Naive thymus-derived CD4-positive, alpha-beta T cell (primary cell): ENCODE data around the gene TRIM66. TPM values are rescaled to one million over a fixed set of nuclear protein-coding genes. Genes with fewer than 3 reads are reported as not detected.

Experiments
- ATAC-seq: fragments of 150-1000 bp; cut with Tn5 transposase; 2 replicates; pipeline ENCODE4 v1.10.0; 2021; ENCODE audit warnings: mild to moderate bottlenecking, moderate library complexity
- CTCF ChIA-PET: fragments of 350-600 bp; sonication (Branson Sonifier 250); formaldehyde crosslinking; loops from one replicate; lab custom pipeline; 2021; ENCODE audit warnings: antibody characterized with exemption; lab: Charles Lee
- POLR2A ChIA-PET: fragments of 350-600 bp; sonication (Branson Sonifier 250); formaldehyde crosslinking; loops from one replicate; lab custom pipeline; 2021; ENCODE audit warnings: antibody characterized with exemption, inconsistent platforms; lab: Charles Lee
- DNase-seq, 9 donors: peaks; one replicate each; pipeline versions ENCODE4 v3.0.0 to v3.0.0-alpha.2; 2020 to 2022; ENCODE audit warnings: mixed read lengths in 1 of 9
- H3K27ac ChIP-seq: one replicate; pipeline ENCODE4 v1.7.0; 2013; ENCODE audit warnings: mild to moderate bottlenecking, low read depth, low read length, moderate library complexity
- H3K27me3 ChIP-seq, 2 donors: one replicate each; pipeline ENCODE4 v1.7.0; 2013; ENCODE audit warnings: low read length in 2 of 2, mild to moderate bottlenecking in 2 of 2, moderate library complexity in 2 of 2; ENCODE audit not compliant: control insufficient read depth in 2 of 2, insufficient read depth in 2 of 2
- H3K36me3 ChIP-seq, 3 experiments: 1 replicate in 2 of 3; 2 replicates in 1 of 3; pipeline ENCODE4 v1.7.0; 2013; ENCODE audit warnings: low read length in 3 of 3, mild to moderate bottlenecking in 3 of 3, moderate library complexity in 1 of 3; ENCODE audit not compliant: insufficient read depth in 3 of 3, control insufficient read depth in 2 of 3
- H3K4me1 ChIP-seq, 2 donors: one replicate each; pipeline ENCODE4 v1.7.0; 2013; ENCODE audit warnings: low read length in 2 of 2, mild to moderate bottlenecking in 2 of 2, moderate library complexity in 1 of 2; ENCODE audit not compliant: control insufficient read depth in 2 of 2, insufficient read depth in 2 of 2
- H3K4me3 ChIP-seq: 2 replicates; pipeline ENCODE4 v1.7.0; 2013; ENCODE audit warnings: mild to moderate bottlenecking, low read length
- H3K9me3 ChIP-seq, 3 experiments: 1 replicate in 2 of 3; 2 replicates in 1 of 3; pipeline ENCODE4 v1.7.0; 2013; ENCODE audit warnings: low read length in 3 of 3; ENCODE audit not compliant: control insufficient read depth in 2 of 3
- H3K27ac Mint-ChIP-seq, 9 donors: one replicate each; pipeline ENCODE4 v1.8.0; 2020 to 2022; ENCODE audit warnings: mixed read lengths in 9 of 9, mild to moderate bottlenecking in 8 of 9, moderate library complexity in 5 of 9, inconsistent platforms in 2 of 9
- H3K27me3 Mint-ChIP-seq, 5 donors: one replicate each; pipeline ENCODE4 v1.8.0; 2021 to 2022; ENCODE audit warnings: mixed read lengths in 5 of 5, mild to moderate bottlenecking in 1 of 5
- H3K36me3 Mint-ChIP-seq, 5 donors: one replicate each; pipeline ENCODE4 v1.8.0; 2020 to 2022; ENCODE audit warnings: mixed read lengths in 5 of 5, mild to moderate bottlenecking in 3 of 5, inconsistent platforms in 1 of 5
- H3K4me1 Mint-ChIP-seq, 7 donors: one replicate each; pipeline ENCODE4 v1.8.0; 2020 to 2022; ENCODE audit warnings: mixed read lengths in 7 of 7, mild to moderate bottlenecking in 3 of 7, inconsistent platforms in 1 of 7
- H3K4me3 Mint-ChIP-seq, 10 donors: one replicate each; pipeline ENCODE4 v1.8.0; 2020 to 2022; ENCODE audit warnings: mild to moderate bottlenecking in 10 of 10, mixed read lengths in 10 of 10, moderate library complexity in 6 of 10, inconsistent platforms in 2 of 10
- H3K9me3 Mint-ChIP-seq, 11 donors: one replicate each; pipeline ENCODE4 v1.8.0; 2020 to 2022; ENCODE audit warnings: mixed read lengths in 11 of 11, mild to moderate bottlenecking in 4 of 11, inconsistent platforms in 1 of 11, moderate library complexity in 1 of 11
- intact Hi-C, 2 donors: fragments of 100-400 bp; cut with micrococcal nuclease; formaldehyde crosslinking; loops; one replicate each; pipeline ENCODE4 v1.15.1; 2023
- polyA plus RNA-seq, 2 donors: library from polyadenylated mRNA; unstranded; fragments of 300-500 nt; fragmentation: Illumina TruSeq; gene quantifications; one replicate each; pipeline ENCODE4 v1.2.3, GENCODE V29; 2021
- total RNA-seq, 6 experiments: library from RNA in 5 of 6; stranded (reverse) in 5 of 6; gene quantifications; 1 replicate in 5 of 6; 2 replicates in 1 of 6; pipeline ENCODE4 v1.2.3 and lab custom pipeline; 2021 to 2026

Gene TRIM66
- total and polyA plus RNA-seq, 7 experiments from 2014 or later = 0.32 to 37.6 (median 23.2) TPM

GRCh38 chr11:8642196-8642841 lies 40.1 kb downstream of the TRIM66 start:
- ATAC-seq = no peak
- H3K36me3 Mint-ChIP-seq = peaks cover 15 to 46% (median 33%) of the 10 kb centered on the region in 5 donors
- no peak overlapping the region for H3K27ac ChIP-seq
- H3K27me3 ChIP-seq = no peaks in the 10 kb centered on the region
- no peak overlapping the region for H3K4me3 Mint-ChIP-seq
- peak overlapping the region in 1 of 9 donors; percentile 29 for H3K27ac Mint-ChIP-seq
- H3K4me1 ChIP-seq = no peaks in the 10 kb centered on the region
- no peaks in the 10 kb centered on the region for H3K9me3 ChIP-seq
- ChIA-PET POLR2A (no interaction called here), CTCF (interaction anchor here (0.7 kb wide), 1 partner anchor 319 kb away, joined by 4 read pairs; no protein-coding TSS in a partner anchor)
- peaks cover 2 to 90% (median 3%) of the 10 kb centered on the region in 3 experiments for H3K36me3 ChIP-seq
- DNase-seq = no peak
- no peaks in the 10 kb centered on the region for H3K9me3 Mint-ChIP-seq
- H3K27me3 Mint-ChIP-seq = no peaks in the 10 kb centered on the region
- H3K4me1 Mint-ChIP-seq = peaks cover 0 to 12% (median 0%) of the 10 kb centered on the region in 7 donors
- H3K4me3 ChIP-seq = no peak overlapping the region
- intact Hi-C loops = no loop called here

- intact Hi-C loops = no loop called here
- Mint-ChIP-seq H3K27me3 (no peaks in the 10 kb centered on the region), H3K4me3 (no peak overlapping the region), H3K9me3 (peaks cover 0 to 8% (median 3%) of the 10 kb centered on the region in 11 donors), H3K36me3 (peaks cover 17 to 55% (median 42%) of the 10 kb centered on the region in 5 donors), H3K4me1 (peaks cover 0 to 10% (median 0%) of the 10 kb centered on the region in 7 donors), H3K27ac (peak overlapping the region in 3 of 9 donors; percentile 22 to 41 (median 29))
- ChIA-PET POLR2A (no interaction called here), CTCF (no interaction called here)
- Histone ChIP-seq H3K4me1 (no peaks in the 10 kb centered on the region), H3K9me3 (no peaks in the 10 kb centered on the region), H3K27me3 (no peaks in the 10 kb centered on the region), H3K36me3 (peaks cover 3 to 92% (median 6%) of the 10 kb centered on the region in 3 experiments), H3K27ac (no peak overlapping the region), H3K4me3 (no peak overlapping the region)
- no peak for DNase-seq
- no peak for ATAC-seq
These were observed 41.1 kb downstream of the TRIM66 start for GRCh38 chr11:8641332-8641731.

GRCh38 chr11:8640267-8640906 lies 42.1 kb downstream of the TRIM66 start:
- intact Hi-C loops = no loop called here
- H3K36me3 Mint-ChIP-seq = peaks cover 23 to 64% (median 50%) of the 10 kb centered on the region in 5 donors

GRCh38 chr11:8639655-8640054 lies 42.8 kb downstream of the TRIM66 start:
- ATAC-seq (no peak), DNase-seq (no peak)
- Histone ChIP-seq H3K27ac (no peak overlapping the region), H3K4me3 (no peak overlapping the region), H3K4me1 (no peaks in the 10 kb centered on the region), H3K9me3 (no peaks in the 10 kb centered on the region), H3K36me3 (peaks cover 3 to 80% (median 14%) of the 10 kb centered on the region in 3 experiments), H3K27me3 (no peaks in the 10 kb centered on the region)
- Mint-ChIP-seq H3K9me3 (peaks cover 0 to 14% (median 6%) of the 10 kb centered on the region in 11 donors), H3K27me3 (no peaks in the 10 kb centered on the region), H3K36me3 (peaks cover 23 to 72% (median 50%) of the 10 kb centered on the region in 5 donors), H3K4me1 (peaks cover 0 to 10% (median 0%) of the 10 kb centered on the region in 7 donors), H3K4me3 (no peak overlapping the region), H3K27ac (no peak overlapping the region)
- ChIA-PET POLR2A (no interaction called here), CTCF (no interaction called here)
- intact Hi-C loops = no loop called here

More at GRCh38 chr11:8640267-8640906, 42.1 kb downstream of the TRIM66 start:
- no peak overlapping the region for H3K4me3 Mint-ChIP-seq
- DNase-seq = no peak
- H3K27ac Mint-ChIP-seq = no peak overlapping the region
- H3K27me3 ChIP-seq = no peaks in the 10 kb centered on the region
- ATAC-seq = no peak
- H3K27me3 Mint-ChIP-seq = no peaks in the 10 kb centered on the region
- no peaks in the 10 kb centered on the region for H3K4me1 ChIP-seq
- ChIA-PET POLR2A (no interaction called here), CTCF (no interaction called here)
- peaks cover 3 to 88% (median 14%) of the 10 kb centered on the region in 3 experiments for H3K36me3 ChIP-seq
- peaks cover 0 to 10% (median 0%) of the 10 kb centered on the region in 7 donors for H3K4me1 Mint-ChIP-seq
- no peak overlapping the region for H3K4me3 ChIP-seq
- H3K27ac ChIP-seq = no peak overlapping the region
- H3K9me3 Mint-ChIP-seq = peaks cover 0 to 14% (median 6%) of the 10 kb centered on the region in 11 donors
- H3K9me3 ChIP-seq = no peaks in the 10 kb centered on the region

DNA sequence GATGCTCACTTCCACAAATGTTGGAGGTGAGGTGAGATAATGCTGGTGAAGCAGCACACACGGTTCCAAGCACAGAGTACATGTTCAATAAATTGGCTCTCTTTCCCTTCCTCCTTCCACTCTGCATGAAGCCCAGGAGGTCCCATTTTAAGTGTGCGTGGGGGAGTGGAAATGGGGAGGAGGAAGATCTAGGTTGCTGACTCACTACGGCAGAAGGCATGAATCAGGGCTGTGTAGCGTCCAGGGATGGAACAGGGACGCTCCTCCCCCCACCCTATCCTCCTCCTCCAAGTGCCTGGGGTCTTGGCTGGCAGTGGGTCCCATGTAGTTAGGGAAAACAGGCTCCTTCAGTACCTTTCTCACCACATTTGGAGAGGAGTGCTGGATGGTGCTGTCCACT lies 44.2 kb downstream of the TRIM66 start:
- DNase-seq (no peak), ATAC-seq (no peak)
- ChIA-PET POLR2A (no interaction called here), CTCF (no interaction called here)
- Mint-ChIP-seq H3K27ac (no peak overlapping the region), H3K27me3 (no peaks in the 10 kb centered on the region), H3K36me3 (peaks cover 23 to 85% (median 57%) of the 10 kb centered on the region in 5 donors), H3K4me1 (peaks cover 0 to 10% (median 0%) of the 10 kb centered on the region in 7 donors), H3K4me3 (no peak overlapping the region), H3K9me3 (peaks cover 0 to 14% (median 6%) of the 10 kb centered on the region in 11 donors)
- H3K36me3 ChIP-seq = peaks cover 3 to 76% (median 14%) of the 10 kb centered on the region in 3 experiments
- no peaks in the 10 kb centered on the region for H3K27me3 ChIP-seq
- intact Hi-C loops = no loop called here
- no peaks in the 10 kb centered on the region for H3K9me3 ChIP-seq
- no peak overlapping the region for H3K4me3 ChIP-seq
- no peak overlapping the region for H3K27ac ChIP-seq
- no peaks in the 10 kb centered on the region for H3K4me1 ChIP-seq

- ATAC-seq (no peak), DNase-seq (no peak)
- peaks cover 0 to 3% (median 0%) of the 10 kb centered on the region in 7 donors for H3K4me1 Mint-ChIP-seq
- no peak overlapping the region for H3K4me3 Mint-ChIP-seq
- Histone ChIP-seq H3K27me3 (no peaks in the 10 kb centered on the region), H3K36me3 (peaks cover 3 to 56% (median 14%) of the 10 kb centered on the region in 3 experiments), H3K4me3 (no peak overlapping the region), H3K4me1 (no peaks in the 10 kb centered on the region), H3K9me3 (no peaks in the 10 kb centered on the region), H3K27ac (no peak overlapping the region)
- intact Hi-C loops = no loop called here
- ChIA-PET CTCF (no interaction called here), POLR2A (no interaction called here)
- H3K9me3 Mint-ChIP-seq = peaks cover 0 to 14% (median 6%) of the 10 kb centered on the region in 11 donors
- H3K27ac Mint-ChIP-seq = no peak overlapping the region
- H3K27me3 Mint-ChIP-seq = no peaks in the 10 kb centered on the region
- H3K36me3 Mint-ChIP-seq = peaks cover 23 to 80% (median 57%) of the 10 kb centered on the region in 5 donors
These were observed 46.3 kb downstream of the TRIM66 start for GRCh38 chr11:8636127-8636526.
